ENCODE data around the gene APRT.
A peak's percentile ranks its signal among the peaks of the same experiment; 100 is the strongest.

The APRT gene

GRCh38 chr16:88822281-88823040 is 10.7 kb upstream of the APRT start:
- no peak for DNase-seq (ENCODE audit: low spot score)

GRCh38 chr16:88821168-88821850 is 9.6 kb upstream of the APRT start:
- no peak for DNase-seq (ENCODE audit: low spot score)

GRCh38 chr16:88820385-88821025 is 8.8 kb upstream of the APRT start:
- DNase-seq (ENCODE audit: low spot score): no peak

GRCh38 chr16:88819126-88819525 is 7.4 kb upstream of the APRT start:
- DNase-seq (ENCODE audit: low spot score): no peak

- DNase-seq (ENCODE audit: low spot score): no peak
These were observed 6.8 kb upstream of the APRT start for GRCh38 chr16:88818575-88818874.

- DNase-seq (ENCODE audit: low spot score): no peak
These were observed 6.3 kb upstream of the APRT start for GRCh38 chr16:88817785-88818574.

- DNase-seq (ENCODE audit: low spot score): no peak
These were observed 5.2 kb upstream of the APRT start for GRCh38 chr16:88816736-88817535.

GRCh38 chr16:88815901-88816589 is 4.3 kb upstream of the APRT start:
- DNase-seq (ENCODE audit: low spot score): peak; percentile 36

GRCh38 chr16:88815227-88815626 is 3.5 kb upstream of the APRT start:
- no peak for DNase-seq (ENCODE audit: low spot score)

GRCh38 chr16:88814144-88814502 is 2.4 kb upstream of the APRT start:
- DNase-seq (ENCODE audit: low spot score): no peak

GRCh38 chr16:88813269-88814143 is 1.8 kb upstream of the APRT start:
- no peak for DNase-seq (ENCODE audit: low spot score)

- no peak for DNase-seq (ENCODE audit: low spot score)
These were observed 963 bp upstream of the APRT start for GRCh38 chr16:88812513-88813268.

GRCh38 chr16:88810912-88811768 is 588 bp downstream of the APRT start:
- peak; percentile 51 for DNase-seq (ENCODE audit: low spot score)

GRCh38 chr16:88810166-88810911 is 1.4 kb downstream of the APRT start:
- DNase-seq (ENCODE audit: low spot score): no peak

GRCh38 chr16:88809676-88810165 is 2.0 kb downstream of the APRT start:
- DNase-seq (ENCODE audit: low spot score): no peak

- no peak for DNase-seq (ENCODE audit: low spot score)
These were observed 2.6 kb downstream of the APRT start for GRCh38 chr16:88809068-88809675.
